A549 treated with dexamethasone at 1 μM for 4 hours (cell line): ENCODE results near the gene FAM174A. TPM values are rescaled to one million over a fixed set of nuclear protein-coding genes. Genes with fewer than 3 reads are reported as not detected.

Experiments used
- total RNA-seq: library from RNA; stranded (reverse); fragments of 200-300 nt; extraction: Qiagen RNA extraction; gene quantifications from 5 replicates; pipeline ENCODE4 v1.2.3, GENCODE V29; 2022

Gene FAM174A
- 9.3 to 13.4 TPM (median 12.4 TPM) in 5 replicates for total RNA-seq

DNA sequence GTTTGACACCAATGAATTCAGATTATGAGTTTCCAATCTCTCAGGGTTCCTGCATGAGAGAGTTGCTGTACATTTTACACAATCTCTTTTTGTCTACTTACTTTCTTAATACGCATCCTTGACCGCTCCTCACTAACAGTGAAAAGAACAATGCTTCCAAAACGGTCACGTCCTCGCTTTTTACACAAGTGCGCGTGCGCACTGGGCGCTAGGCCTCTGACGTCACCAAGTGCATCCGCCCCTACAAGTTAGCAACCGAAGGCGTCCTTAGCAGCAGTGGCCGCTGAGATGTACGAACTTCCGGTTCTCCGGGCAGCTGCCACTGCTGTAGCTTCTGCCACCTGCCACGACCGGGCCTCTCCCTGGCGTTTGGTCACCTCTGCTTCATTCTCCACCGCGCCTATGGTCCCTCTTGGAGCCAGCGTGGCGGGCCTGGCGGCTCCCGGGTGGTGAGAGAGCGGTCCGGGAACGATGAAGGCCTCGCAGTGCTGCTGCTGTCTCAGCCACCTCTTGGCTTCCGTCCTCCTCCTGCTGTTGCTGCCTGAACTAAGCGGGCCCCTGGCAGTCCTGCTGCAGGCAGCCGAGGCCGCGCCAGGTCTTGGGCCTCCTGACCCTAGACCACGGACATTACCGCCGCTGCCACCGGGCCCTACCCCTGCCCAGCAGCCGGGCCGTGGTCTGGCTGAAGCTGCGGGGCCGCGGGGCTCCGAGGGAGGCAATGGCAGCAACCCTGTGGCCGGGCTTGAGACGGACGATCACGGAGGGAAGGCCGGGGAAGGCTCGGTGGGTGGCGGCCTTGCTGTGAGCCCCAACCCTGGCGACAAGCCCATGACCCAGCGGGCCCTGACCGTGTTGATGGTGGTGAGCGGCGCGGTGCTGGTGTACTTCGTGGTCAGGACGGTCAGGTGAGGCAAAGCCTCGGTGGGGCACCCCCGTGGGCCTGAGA is at the start of gene FAM174A:
FAM174A (plus strand) TSS at position 315 of the 946 bp plus-strand sequence; CDS start at position 472, 157 bp downstream.

